Kidney (tissue), 14 donors: ENCODE measurements around the gene UBE2Q2. TPM values are rescaled to one million over a fixed set of nuclear protein-coding genes. Genes with fewer than 3 reads are reported as not detected.

Source experiments
- DNase-seq, 5 donors: peaks; one replicate each; pipeline ENCODE4 v3.0.0-alpha.2; 2013 to 2020
- FAIRE-seq: peaks from 2 replicates; lab custom pipeline; 2012; peaks lifted over from hg19 to GRCh38; lab: Jason Lieb, UNC
- H3K27ac ChIP-seq, 2 donors: one replicate each; pipeline ENCODE4 v1.7.0; 2013; ENCODE audit warnings: low read depth in 2 of 2, low read length in 2 of 2, inconsistent platforms in 1 of 2
- H3K27me3 ChIP-seq: one replicate; pipeline ENCODE4 v1.7.1; 2013; ENCODE audit warnings: low read length, inconsistent platforms; ENCODE audit not compliant: control insufficient read depth, insufficient read depth
- H3K36me3 ChIP-seq, 3 donors: one replicate each; pipeline versions ENCODE4 v1.7.0 to v1.7.1; 2013; ENCODE audit warnings: low read length in 3 of 3, control low read depth in 1 of 3, inconsistent platforms in 1 of 3; ENCODE audit not compliant: insufficient read depth in 3 of 3, control insufficient read depth in 2 of 3
- H3K4me1 ChIP-seq, 3 donors: one replicate each; pipeline versions ENCODE4 v1.7.0 to v1.7.1; 2013; ENCODE audit warnings: low read length in 3 of 3, inconsistent platforms in 1 of 3, low read depth in 1 of 3; ENCODE audit not compliant: control insufficient read depth in 2 of 3, insufficient read depth in 2 of 3
- H3K4me3 ChIP-seq, 3 donors: one replicate each; pipeline versions ENCODE4 v1.7.0 to v1.8.1; 2013; ENCODE audit warnings: low read length in 3 of 3, control low read depth in 1 of 3, inconsistent platforms in 1 of 3
- H3K9ac ChIP-seq, 3 donors: one replicate each; pipeline versions ENCODE4 v1.7.0 to v1.7.1; 2013; ENCODE audit warnings: low read length in 3 of 3, control low read depth in 1 of 3, inconsistent platforms in 1 of 3
- H3K9me3 ChIP-seq, 3 donors: one replicate each; pipeline versions ENCODE4 v1.7.0 to v1.7.1; 2013; ENCODE audit warnings: low read length in 3 of 3, control low read depth in 1 of 3, inconsistent platforms in 1 of 3; ENCODE audit not compliant: control insufficient read depth in 2 of 3, insufficient read depth in 1 of 3
- intact Hi-C: fragments of 100-400 bp; cut with DNase I; formaldehyde crosslinking; loops from one replicate; pipeline ENCODE4 v1.11.1; 2022
- polyA plus RNA-seq: library from polyadenylated mRNA; stranded (reverse); fragments of 350-450 nt; fragmentation: Illumina TruSeq; extraction: RNeasy Lipid Tissue Mini Kit (QIAGEN cat#74804); gene quantifications from one replicate; pipeline ENCODE4 v1.2.3, GENCODE V29; 2014; ENCODE audit warnings: low read depth, low replicate concordance; ENCODE audit not compliant: insufficient read depth
- total RNA-seq: library from RNA; stranded (reverse); fragmentation: NEBNext Ultra II Directional; extraction: Animal tissue kit (Norgen Biotek cat#: 25700); gene quantifications from one replicate; pipeline ENCODE4 v1.2.1, GENCODE V29; 2021
- TF ChIP-seq, protein P1 (sequence below): IDR thresholded peaks from 3 replicates; pipeline ENCODE4 v1.5.1; 2012; ENCODE audit warnings: mild to moderate bottlenecking, moderate library complexity, borderline replicate concordance; ENCODE audit not compliant: insufficient read depth; ENCODE audit errors: extremely low read depth
- donor health status: control.
- donor health status: control.
- donor health status: control.
- donor health status: control.
- donor health status: control.
- donor health status: DM: yes; HTN: yes; CAD: no.
- donor health status: Normal renal cell carcinoma (clear cell type).

UBE2Q2 gene
- total and polyA plus RNA-seq, 2 donors from 2014 or later = 18.1 to 31.6 TPM

DNA sequence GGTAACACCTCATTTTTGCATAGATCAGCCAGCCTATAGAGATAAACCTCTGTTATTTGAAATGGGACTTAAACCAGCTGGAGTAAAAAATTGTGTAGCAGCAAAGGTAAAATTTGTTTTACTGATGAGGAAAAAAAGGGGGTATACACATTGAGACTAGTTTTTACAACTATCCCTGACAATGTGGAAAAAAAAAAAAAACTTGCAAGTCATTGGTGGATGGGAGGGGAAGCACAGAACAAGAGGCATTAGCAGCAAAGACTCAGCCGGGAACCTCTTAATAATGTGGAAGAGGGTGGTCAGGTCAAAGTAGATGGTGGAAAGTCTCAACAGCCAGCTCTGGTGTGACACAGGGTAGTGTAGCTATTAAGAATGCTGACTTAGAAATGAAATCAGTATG is 74.9 kb downstream of the UBE2Q2 start:
- Histone ChIP-seq H3K36me3 (peaks cover 2 to 27% (median 9%) of the 10 kb centered on the region in 3 donors), H3K4me1 (peaks cover 0 to 9% (median 5%) of the 10 kb centered on the region in 3 donors), H3K27ac (no peak overlapping the region), H3K9ac (no peak overlapping the region), H3K9me3 (no peaks in the 10 kb centered on the region), H3K27me3 (no peaks in the 10 kb centered on the region), H3K4me3 (no peak overlapping the region)
- FAIRE-seq = no peak
- TF ChIP-seq, protein P1, sequence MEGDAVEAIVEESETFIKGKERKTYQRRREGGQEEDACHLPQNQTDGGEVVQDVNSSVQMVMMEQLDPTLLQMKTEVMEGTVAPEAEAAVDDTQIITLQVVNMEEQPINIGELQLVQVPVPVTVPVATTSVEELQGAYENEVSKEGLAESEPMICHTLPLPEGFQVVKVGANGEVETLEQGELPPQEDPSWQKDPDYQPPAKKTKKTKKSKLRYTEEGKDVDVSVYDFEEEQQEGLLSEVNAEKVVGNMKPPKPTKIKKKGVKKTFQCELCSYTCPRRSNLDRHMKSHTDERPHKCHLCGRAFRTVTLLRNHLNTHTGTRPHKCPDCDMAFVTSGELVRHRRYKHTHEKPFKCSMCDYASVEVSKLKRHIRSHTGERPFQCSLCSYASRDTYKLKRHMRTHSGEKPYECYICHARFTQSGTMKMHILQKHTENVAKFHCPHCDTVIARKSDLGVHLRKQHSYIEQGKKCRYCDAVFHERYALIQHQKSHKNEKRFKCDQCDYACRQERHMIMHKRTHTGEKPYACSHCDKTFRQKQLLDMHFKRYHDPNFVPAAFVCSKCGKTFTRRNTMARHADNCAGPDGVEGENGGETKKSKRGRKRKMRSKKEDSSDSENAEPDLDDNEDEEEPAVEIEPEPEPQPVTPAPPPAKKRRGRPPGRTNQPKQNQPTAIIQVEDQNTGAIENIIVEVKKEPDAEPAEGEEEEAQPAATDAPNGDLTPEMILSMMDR = no peak
- no peak for DNase-seq
- intact Hi-C loops = no loop called here

- TF ChIP-seq, protein P1 = no peak
- H3K4me1 ChIP-seq = peaks cover 0 to 9% (median 5%) of the 10 kb centered on the region in 3 donors
- FAIRE-seq (no peak), DNase-seq (no peak)
- H3K36me3 ChIP-seq = peaks cover 2 to 13% (median 5%) of the 10 kb centered on the region in 3 donors
- H3K9ac ChIP-seq = no peak overlapping the region
- no peak overlapping the region for H3K4me3 ChIP-seq
- H3K9me3 ChIP-seq = no peaks in the 10 kb centered on the region
- no peaks in the 10 kb centered on the region for H3K27me3 ChIP-seq
- no peak overlapping the region for H3K27ac ChIP-seq
- intact Hi-C loops = no loop called here
These were observed 76.8 kb downstream of the UBE2Q2 start for GRCh38 chr15:75920079-75920478.

- Histone ChIP-seq H3K9me3 (no peaks in the 10 kb centered on the region), H3K36me3 (peaks cover 2 to 13% (median 5%) of the 10 kb centered on the region in 3 donors), H3K9ac (no peak overlapping the region), H3K4me1 (peaks cover 0 to 11% (median 5%) of the 10 kb centered on the region in 3 donors), H3K4me3 (no peak overlapping the region), H3K27ac (no peak overlapping the region), H3K27me3 (no peaks in the 10 kb centered on the region)
- FAIRE-seq (no peak), DNase-seq (peak in 3 of 5 donors; percentile 38 to 73 (median 64))
- TF ChIP-seq, protein P1 = peak; percentile 20
- intact Hi-C loops = no loop called here
These were observed 78.8 kb downstream of the UBE2Q2 start for GRCh38 chr15:75921732-75922703.
